Peyer's patch (tissue), 4 donors: ENCODE data around the gene OR8G5. TPM values are rescaled to one million over a fixed set of nuclear protein-coding genes. Genes with fewer than 3 reads are reported as not detected.

Experiments
- total RNA-seq, 4 donors: library from RNA; depleted of rRNA; stranded (reverse); fragments of >200 nt; gene quantifications; one replicate each; pipeline ENCODE4 v1.1.0, GENCODE V29; 2016

OR8G5 gene
- total RNA-seq, 4 donors from 2014 or later, result not detected

Other genes with a start within 250 kb of the OR8G5 start
- gene OR10G4, start 243.4 kb upstream of the OR8G5 start, total RNA-seq, result not detected
- not detected for gene OR10G9, start 233.4 kb upstream of the OR8G5 start, total RNA-seq
- not detected for gene OR10G8, start 229.6 kb upstream of the OR8G5 start, total RNA-seq
- not detected for gene OR10G7, start 215.1 kb upstream of the OR8G5 start, total RNA-seq
- gene VWA5A, start 140.9 kb upstream of the OR8G5 start, total RNA-seq, result 10 to 100 TPM; 45.2 to 83.4 (median 62.6) TPM
- not detected for gene OR10D3, start 73.0 kb upstream of the OR8G5 start, total RNA-seq
- gene OR8G1, start 15.3 kb upstream of the OR8G5 start, total RNA-seq, result under 1 TPM in 1 of 4 donors, not detected in 3; 0.13 TPM
- not detected for gene OR8D1, start 57.6 kb downstream of the OR8G5 start, total RNA-seq
- not detected for gene OR8D2, start 63.8 kb downstream of the OR8G5 start, total RNA-seq
- not detected for gene OR8B2, start 128.1 kb downstream of the OR8G5 start, total RNA-seq
- not detected for gene OR8B3, start 142.6 kb downstream of the OR8G5 start, total RNA-seq
- gene OR8B4, start 168.5 kb downstream of the OR8G5 start, total RNA-seq, result not detected
- not detected for gene OR8B8, start 189.3 kb downstream of the OR8G5 start, total RNA-seq